ENCODE data around the gene ESRRG.

The ESRRG gene

GRCh38 chr1:216765346-216766300 lies 42.4 kb upstream of the ESRRG start:
- Histone ChIP-seq H4K20me1 (ENCODE audit: insufficient read depth, low read length, poor library complexity, severe bottlenecking) (no peaks in the 10 kb centered on the region), H3K4me1 (ENCODE audit: insufficient read depth, low read length, poor library complexity, severe bottlenecking) (no peaks in the 10 kb centered on the region), H3K79me2 (ENCODE audit: insufficient read depth, low read length) (no peaks in the 10 kb centered on the region), H3K36me3 (ENCODE audit: insufficient read depth, low read length) (no peaks in the 10 kb centered on the region), H3K4me2 (ENCODE audit: low read depth, low read length, poor library complexity, severe bottlenecking) (no peak overlapping the region), H3K4me3 (ENCODE audit: low read length, poor library complexity, severe bottlenecking) (no peak overlapping the region), H3K9ac (ENCODE audit: low read depth, low read length, poor library complexity, severe bottlenecking) (no peak overlapping the region), H3K27me3 (ENCODE audit: insufficient read depth, low read length, poor library complexity, severe bottlenecking) (no peaks in the 10 kb centered on the region), H2AFZ (ENCODE audit: low read length) (no peak overlapping the region), H3K9me3 (ENCODE audit: insufficient read depth, low read depth, low read length) (no peaks in the 10 kb centered on the region), H3F3A (ENCODE audit: low read depth) (no peaks in the 10 kb centered on the region), H3K9me2 (replicated peaks; ENCODE audit: low read depth, low read length) (no peaks in the 10 kb centered on the region)
- TF ChIP-seq CTCF (conservative IDR thresholded peaks at IDR 0.05; ENCODE audit: low read length) (no peak), EZH2phosphoT487 (IDR thresholded peaks at IDR 0.05; ENCODE audit: borderline replicate concordance) (no peak)

GRCh38 chr1:216758161-216758560 lies 34.9 kb upstream of the ESRRG start:
- Histone ChIP-seq H2AFZ (ENCODE audit: low read length) (no peak overlapping the region), H4K20me1 (ENCODE audit: insufficient read depth, low read length, poor library complexity, severe bottlenecking) (no peaks in the 10 kb centered on the region), H3K79me2 (ENCODE audit: insufficient read depth, low read length) (no peaks in the 10 kb centered on the region), H3K4me3 (ENCODE audit: low read length, poor library complexity, severe bottlenecking) (no peak overlapping the region), H3K9ac (ENCODE audit: low read depth, low read length, poor library complexity, severe bottlenecking) (no peak overlapping the region), H3K36me3 (ENCODE audit: insufficient read depth, low read length) (no peaks in the 10 kb centered on the region), H3K4me2 (ENCODE audit: low read depth, low read length, poor library complexity, severe bottlenecking) (no peak overlapping the region), H3K4me1 (ENCODE audit: insufficient read depth, low read length, poor library complexity, severe bottlenecking) (no peaks in the 10 kb centered on the region), H3K27me3 (ENCODE audit: insufficient read depth, low read length, poor library complexity, severe bottlenecking) (no peaks in the 10 kb centered on the region), H3K9me3 (ENCODE audit: insufficient read depth, low read depth, low read length) (no peaks in the 10 kb centered on the region), H3F3A (ENCODE audit: low read depth) (no peaks in the 10 kb centered on the region), H3K9me2 (replicated peaks; ENCODE audit: low read depth, low read length) (no peaks in the 10 kb centered on the region)
- TF ChIP-seq CTCF (conservative IDR thresholded peaks at IDR 0.05; ENCODE audit: low read length) (no peak), EZH2phosphoT487 (IDR thresholded peaks at IDR 0.05; ENCODE audit: borderline replicate concordance) (no peak)

GRCh38 chr1:216757110-216757509 lies 33.9 kb upstream of the ESRRG start:
- Histone ChIP-seq H3K9me2 (replicated peaks; ENCODE audit: low read depth, low read length) (no peaks in the 10 kb centered on the region), H3K9ac (ENCODE audit: low read depth, low read length, poor library complexity, severe bottlenecking) (no peak overlapping the region), H3K27me3 (ENCODE audit: insufficient read depth, low read length, poor library complexity, severe bottlenecking) (no peaks in the 10 kb centered on the region), H2AFZ (ENCODE audit: low read length) (no peak overlapping the region), H3K79me2 (ENCODE audit: insufficient read depth, low read length) (no peaks in the 10 kb centered on the region), H4K20me1 (ENCODE audit: insufficient read depth, low read length, poor library complexity, severe bottlenecking) (no peaks in the 10 kb centered on the region), H3K9me3 (ENCODE audit: insufficient read depth, low read depth, low read length) (no peaks in the 10 kb centered on the region), H3K4me3 (ENCODE audit: low read length, poor library complexity, severe bottlenecking) (no peak overlapping the region), H3F3A (ENCODE audit: low read depth) (no peaks in the 10 kb centered on the region), H3K36me3 (ENCODE audit: insufficient read depth, low read length) (no peaks in the 10 kb centered on the region), H3K4me2 (ENCODE audit: low read depth, low read length, poor library complexity, severe bottlenecking) (no peak overlapping the region), H3K4me1 (ENCODE audit: insufficient read depth, low read length, poor library complexity, severe bottlenecking) (no peaks in the 10 kb centered on the region)
- TF ChIP-seq CTCF (conservative IDR thresholded peaks at IDR 0.05; ENCODE audit: low read length): no peak
- TF ChIP-seq EZH2phosphoT487 (IDR thresholded peaks at IDR 0.05; ENCODE audit: borderline replicate concordance): no peak

All from Loucy (cell line).